ENCODE measurements around the gene RPS17. TPM values are rescaled to one million over a fixed set of nuclear protein-coding genes. Genes with fewer than 3 reads are reported as not detected.

The RPS17 gene
- total and polyA plus RNA-seq, 10 of the 15 experiments (the other 5 are each of a cell fraction or from before 2014, with no cell fraction given): 1,223 to 7,871 (median 3,879) TPM

DNA sequence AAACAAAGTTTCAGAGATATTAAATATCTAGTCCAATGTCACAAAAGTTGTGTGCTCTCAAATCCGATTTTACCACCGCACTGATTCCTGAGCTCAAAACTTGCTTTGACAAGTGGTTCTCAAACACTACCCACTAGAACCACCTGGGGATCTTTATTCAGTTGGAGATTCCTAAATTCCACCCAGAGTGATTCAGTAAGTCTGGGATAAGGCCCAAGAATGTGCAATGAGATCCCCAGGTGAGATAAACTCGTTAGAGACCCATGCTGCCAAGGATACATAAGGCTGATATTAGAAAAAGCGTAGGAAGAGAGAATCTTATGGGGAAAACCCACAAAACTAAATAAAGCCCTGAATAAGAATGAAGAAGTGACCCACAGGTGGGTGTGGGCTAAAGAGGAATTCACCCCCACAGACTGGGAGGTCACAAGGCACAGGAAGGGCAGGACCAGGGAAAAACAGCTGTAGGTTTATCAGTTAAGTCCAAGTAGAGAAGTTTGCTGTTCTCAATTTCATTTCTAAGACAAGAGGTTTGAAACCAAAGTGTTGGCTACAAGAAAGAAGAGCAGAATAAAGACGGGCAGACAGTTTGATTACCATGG is 11.5 kb upstream of the RPS17 start (continued):
- TF ChIP-seq, protein P1, sequence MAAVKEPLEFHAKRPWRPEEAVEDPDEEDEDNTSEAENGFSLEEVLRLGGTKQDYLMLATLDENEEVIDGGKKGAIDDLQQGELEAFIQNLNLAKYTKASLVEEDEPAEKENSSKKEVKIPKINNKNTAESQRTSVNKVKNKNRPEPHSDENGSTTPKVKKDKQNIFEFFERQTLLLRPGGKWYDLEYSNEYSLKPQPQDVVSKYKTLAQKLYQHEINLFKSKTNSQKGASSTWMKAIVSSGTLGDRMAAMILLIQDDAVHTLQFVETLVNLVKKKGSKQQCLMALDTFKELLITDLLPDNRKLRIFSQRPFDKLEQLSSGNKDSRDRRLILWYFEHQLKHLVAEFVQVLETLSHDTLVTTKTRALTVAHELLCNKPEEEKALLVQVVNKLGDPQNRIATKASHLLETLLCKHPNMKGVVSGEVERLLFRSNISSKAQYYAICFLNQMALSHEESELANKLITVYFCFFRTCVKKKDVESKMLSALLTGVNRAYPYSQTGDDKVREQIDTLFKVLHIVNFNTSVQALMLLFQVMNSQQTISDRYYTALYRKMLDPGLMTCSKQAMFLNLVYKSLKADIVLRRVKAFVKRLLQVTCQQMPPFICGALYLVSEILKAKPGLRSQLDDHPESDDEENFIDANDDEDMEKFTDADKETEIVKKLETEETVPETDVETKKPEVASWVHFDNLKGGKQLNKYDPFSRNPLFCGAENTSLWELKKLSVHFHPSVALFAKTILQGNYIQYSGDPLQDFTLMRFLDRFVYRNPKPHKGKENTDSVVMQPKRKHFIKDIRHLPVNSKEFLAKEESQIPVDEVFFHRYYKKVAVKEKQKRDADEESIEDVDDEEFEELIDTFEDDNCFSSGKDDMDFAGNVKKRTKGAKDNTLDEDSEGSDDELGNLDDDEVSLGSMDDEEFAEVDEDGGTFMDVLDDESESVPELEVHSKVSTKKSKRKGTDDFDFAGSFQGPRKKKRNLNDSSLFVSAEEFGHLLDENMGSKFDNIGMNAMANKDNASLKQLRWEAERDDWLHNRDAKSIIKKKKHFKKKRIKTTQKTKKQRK (IDR thresholded peaks at IDR 0.05; ENCODE audit: low read depth, low read length): no peak
- TF ChIP-seq TCF12 (IDR thresholded peaks at IDR 0.05; ENCODE audit: low read depth, low read length): 0 out of 2 replicates have a peak, but pooled peaks have one; percentile 48
- TF ChIP-seq MYB (IDR thresholded peaks at IDR 0.05; ENCODE audit: borderline replicate concordance, low read depth, low read length): no peak
- peak; percentile 58; the same call in 1 of the 2 replicates for TF ChIP-seq IKZF1 (conservative IDR thresholded peaks at IDR 0.05)
- TF ChIP-seq, protein P2, sequence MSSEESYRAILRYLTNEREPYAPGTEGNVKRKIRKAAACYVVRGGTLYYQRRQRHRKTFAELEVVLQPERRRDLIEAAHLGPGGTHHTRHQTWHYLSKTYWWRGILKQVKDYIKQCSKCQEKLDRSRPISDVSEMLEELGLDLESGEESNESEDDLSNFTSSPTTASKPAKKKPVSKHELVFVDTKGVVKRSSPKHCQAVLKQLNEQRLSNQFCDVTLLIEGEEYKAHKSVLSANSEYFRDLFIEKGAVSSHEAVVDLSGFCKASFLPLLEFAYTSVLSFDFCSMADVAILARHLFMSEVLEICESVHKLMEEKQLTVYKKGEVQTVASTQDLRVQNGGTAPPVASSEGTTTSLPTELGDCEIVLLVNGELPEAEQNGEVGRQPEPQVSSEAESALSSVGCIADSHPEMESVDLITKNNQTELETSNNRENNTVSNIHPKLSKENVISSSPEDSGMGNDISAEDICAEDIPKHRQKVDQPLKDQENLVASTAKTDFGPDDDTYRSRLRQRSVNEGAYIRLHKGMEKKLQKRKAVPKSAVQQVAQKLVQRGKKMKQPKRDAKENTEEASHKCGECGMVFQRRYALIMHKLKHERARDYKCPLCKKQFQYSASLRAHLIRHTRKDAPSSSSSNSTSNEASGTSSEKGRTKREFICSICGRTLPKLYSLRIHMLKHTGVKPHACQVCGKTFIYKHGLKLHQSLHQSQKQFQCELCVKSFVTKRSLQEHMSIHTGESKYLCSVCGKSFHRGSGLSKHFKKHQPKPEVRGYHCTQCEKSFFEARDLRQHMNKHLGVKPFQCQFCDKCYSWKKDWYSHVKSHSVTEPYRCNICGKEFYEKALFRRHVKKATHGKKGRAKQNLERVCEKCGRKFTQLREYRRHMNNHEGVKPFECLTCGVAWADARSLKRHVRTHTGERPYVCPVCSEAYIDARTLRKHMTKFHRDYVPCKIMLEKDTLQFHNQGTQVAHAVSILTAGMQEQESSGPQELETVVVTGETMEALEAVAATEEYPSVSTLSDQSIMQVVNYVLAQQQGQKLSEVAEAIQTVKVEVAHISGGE (CRISPR knock-in tag; IDR thresholded peaks at IDR 0.05): no peak
- TF ChIP-seq EGR1 (IDR thresholded peaks at IDR 0.05; ENCODE audit: borderline replicate concordance in 1 of 2, low read depth in 2 of 2, low read length in 2 of 2): peak in 1 of 2 experiments; percentile 22; a peak in 1 of 3 replicates
- no peak for TF ChIP-seq RAD21 (IDR thresholded peaks at IDR 0.05; ENCODE audit: insufficient read depth, low read depth, low read length)
